GM19324 (cell line): ENCODE results near the gene ADGRL3.
"Not testable (repeated sequence)": the region's sequence is repeated elsewhere in the genome, so short reads cannot be mapped to it uniquely, and the experiment has no call there.

Source experiments
- ATAC-seq: cut with Tn5 transposase; IDR thresholded peaks from one replicate; pipeline ENCODE4 v1.9.1; 2021; ENCODE audit warnings: mild to moderate bottlenecking, moderate library complexity; ENCODE audit not compliant: unreplicated experiment, low FRiP score

ADGRL3 gene

GRCh38 chr4:61852105-61852504, 652.0 kb downstream of the ADGRL3 start:
- ATAC-seq, result not testable (repeated sequence)

GRCh38 chr4:61853041-61853440, 652.9 kb downstream of the ADGRL3 start:
- ATAC-seq, result no peak

- ATAC-seq, result no peak
These were observed 660.2 kb downstream of the ADGRL3 start for GRCh38 chr4:61860376-61860775.

GRCh38 chr4:61864286-61864685, 664.2 kb downstream of the ADGRL3 start:
- ATAC-seq, result no peak

GRCh38 chr4:61866378-61867030, 666.4 kb downstream of the ADGRL3 start:
- no peak for ATAC-seq

GRCh38 chr4:61872983-61873382, 672.9 kb downstream of the ADGRL3 start:
- no peak for ATAC-seq

GRCh38 chr4:61877266-61877665, 677.1 kb downstream of the ADGRL3 start:
- ATAC-seq, result no peak

- no peak for ATAC-seq
These were observed 677.8 kb downstream of the ADGRL3 start for GRCh38 chr4:61877893-61878292.

GRCh38 chr4:61882381-61882780, 682.3 kb downstream of the ADGRL3 start:
- ATAC-seq, result no peak

GRCh38 chr4:61886131-61886530, 686.0 kb downstream of the ADGRL3 start:
- ATAC-seq, result no peak

GRCh38 chr4:61889117-61889516, 689.0 kb downstream of the ADGRL3 start:
- no peak for ATAC-seq

GRCh38 chr4:61890321-61890720, 690.2 kb downstream of the ADGRL3 start:
- ATAC-seq, result no peak

- no peak for ATAC-seq
These were observed 691.8 kb downstream of the ADGRL3 start for GRCh38 chr4:61891953-61892352.

GRCh38 chr4:61896634-61897033, 696.5 kb downstream of the ADGRL3 start:
- ATAC-seq, result no peak

GRCh38 chr4:61909031-61909430, 708.9 kb downstream of the ADGRL3 start:
- ATAC-seq, result no peak

GRCh38 chr4:61911313-61911756, 711.2 kb downstream of the ADGRL3 start:
- ATAC-seq, result no peak

- ATAC-seq, result no peak
These were observed 713.5 kb downstream of the ADGRL3 start for GRCh38 chr4:61913619-61914018.

- ATAC-seq, result no peak
These were observed 715.4 kb downstream of the ADGRL3 start for GRCh38 chr4:61915501-61915900.

GRCh38 chr4:61918507-61918906, 718.4 kb downstream of the ADGRL3 start:
- no peak for ATAC-seq

GRCh38 chr4:61918987-61919386, 718.9 kb downstream of the ADGRL3 start:
- ATAC-seq, result no peak

GRCh38 chr4:61919561-61919960, 719.4 kb downstream of the ADGRL3 start:
- ATAC-seq, result no peak

GRCh38 chr4:61921920-61922319, 721.8 kb downstream of the ADGRL3 start:
- no peak for ATAC-seq

GRCh38 chr4:61922766-61923165, 722.6 kb downstream of the ADGRL3 start:
- ATAC-seq, result no peak
